GM12878 (cell line): ENCODE data around the gene NR2E3. TPM values are rescaled to one million over a fixed set of nuclear protein-coding genes. Genes with fewer than 3 reads are reported as not detected.
A peak's percentile ranks its signal among the peaks of the same experiment; 100 is the strongest.

Experiments used
- ATAC-seq: fragments of 200-7000 bp; cut with Tn5 transposase; 3 replicates; pipeline ENCODE4 v1.9.1; 2020; ENCODE audit warnings: mild to moderate bottlenecking, moderate library complexity
- BruUV-seq: library from RNA; stranded (reverse); fragments of 400-500 nt; replicated peaks from 2 replicates; lab custom pipeline; 2021; lab: Mats Ljungman, UMichigan
- CTCF ChIA-PET: fragments of 300-600 bp; sonication (Branson Sonifier 250); formaldehyde crosslinking; extraction: SDS; loops from one replicate; lab custom pipeline; 2021; ENCODE audit warnings: inconsistent platforms; lab: Yijun Ruan, JAX
- POLR2A ChIA-PET: fragments of 350-600 bp; formaldehyde crosslinking; extraction: SDS; loops from one replicate; lab custom pipeline; 2021; ENCODE audit warnings: inconsistent platforms; lab: Charles Lee
- RAD21 ChIA-PET: fragments of 300-600 bp; sonication (Branson Sonifier 250); formaldehyde crosslinking; loops from one replicate; lab custom pipeline; 2023; ENCODE audit warnings: antibody characterized with exemption; ENCODE audit not compliant: unreplicated experiment; lab: Charles Lee
- SMC1A ChIA-PET: fragments of 300-600 bp; sonication (Branson Sonifier 250); formaldehyde crosslinking; loops from one replicate; lab custom pipeline; 2023; ENCODE audit not compliant: unreplicated experiment, uncharacterized antibody; lab: Charles Lee
- DNase-seq: peaks from one replicate; pipeline ENCODE4 v3.0.0-alpha.2; 2011; ENCODE audit warnings: low read depth, low spot score
- FAIRE-seq: peaks from 3 replicates; lab custom pipeline; 2011; peaks lifted over from hg19 to GRCh38; lab: Jason Lieb, UNC
- H2AFZ ChIP-seq: 2 replicates; pipeline ENCODE4 v1.6.0; 2011; ENCODE audit warnings: low read depth, low read length, control low read depth; ENCODE audit not compliant: control insufficient read depth
- H3K27ac ChIP-seq: 2 replicates; pipeline ENCODE4 v1.5.1; 2011; ENCODE audit warnings: control low read depth; ENCODE audit not compliant: control insufficient read depth, insufficient read depth
- H3K27me3 ChIP-seq, 2 experiments: replicated peaks in 1 of 2; 2 replicates each; pipeline versions ENCODE4 v1.6.0 to v1.6.1; 2011; ENCODE audit warnings: low read length in 1 of 2; ENCODE audit not compliant: control insufficient read depth in 2 of 2, insufficient read depth in 2 of 2
- H3K36me3 ChIP-seq, 2 experiments: 2 replicates each; pipeline ENCODE4 v1.5.1; 2011; ENCODE audit warnings: low read length in 1 of 2; ENCODE audit not compliant: control insufficient read depth in 2 of 2, insufficient read depth in 2 of 2
- H3K4me1 ChIP-seq: 2 replicates; pipeline ENCODE4 v1.6.1; 2011; ENCODE audit warnings: mild to moderate bottlenecking, low read length, moderate library complexity, mixed read lengths; ENCODE audit not compliant: control insufficient read depth, insufficient read depth
- H3K4me2 ChIP-seq: 2 replicates; pipeline ENCODE4 v1.6.0; 2011; ENCODE audit warnings: control low read depth; ENCODE audit not compliant: control insufficient read depth, insufficient read depth
- H3K4me3 ChIP-seq: fragments of 200-600 bp; sonication (generic); 2 replicates; pipeline ENCODE4 v1.5.1; 2016
- H3K79me2 ChIP-seq: 2 replicates; pipeline ENCODE4 v1.6.0; 2011; ENCODE audit warnings: low read length; ENCODE audit not compliant: control insufficient read depth, insufficient read depth
- H3K9ac ChIP-seq: 2 replicates; pipeline ENCODE4 v1.8.0; 2011; ENCODE audit warnings: low read length, control low read depth, mixed read lengths; ENCODE audit not compliant: control insufficient read depth, insufficient read depth
- H3K9me3 ChIP-seq: replicated peaks from 3 replicates; pipeline ENCODE4 v1.5.1; 2011; ENCODE audit warnings: mild to moderate bottlenecking, low read length; ENCODE audit not compliant: control insufficient read depth, insufficient read depth
- H4K20me1 ChIP-seq: 2 replicates; pipeline ENCODE4 v1.6.0; 2011; ENCODE audit not compliant: control insufficient read depth, insufficient read depth
- FOXM1 ChIP-seq: IDR thresholded peaks from 2 replicates; pipeline ENCODE4 v1.6.1; 2012; ENCODE audit warnings: low read depth, mild to moderate bottlenecking, inconsistent platforms, low read length, moderate library complexity
- GABPA ChIP-seq: IDR thresholded peaks from 2 replicates; pipeline ENCODE4 v1.6.1; 2014; ENCODE audit warnings: antibody characterized with exemption, low read depth, mild to moderate bottlenecking, inconsistent platforms
- TCF12 ChIP-seq: IDR thresholded peaks from 2 replicates; pipeline ENCODE4 v1.6.1; 2011; ENCODE audit warnings: low read depth, mild to moderate bottlenecking, low read length
- TCF3 ChIP-seq: IDR thresholded peaks from 2 replicates; pipeline ENCODE4 v1.6.1; 2012; ENCODE audit warnings: low read depth, mild to moderate bottlenecking, low read length, borderline replicate concordance; ENCODE audit not compliant: insufficient read depth
- WGBS: methylation state at CpG from one replicate; pipeline ENCODE4 v1.1.6; 2016; ENCODE audit warnings: low lambda C conversion rate; ENCODE audit not compliant: insufficient replicate concordance, insufficient coverage; ENCODE audit errors: missing lambda C conversion rate; 5-methylcytosine and 5-hydroxymethylcytosine counted together
- in situ Hi-C: fragments of 300-500 bp; cut with MboI; formaldehyde crosslinking; loops from 9 replicates; pipeline ENCODE4 v1.14.3; 2018; ENCODE audit warnings: mixed read lengths
- intact Hi-C: fragments of 100-400 bp; cut with micrococcal nuclease; formaldehyde crosslinking; loops from one replicate; pipeline ENCODE4 v1.14.2; 2022; ENCODE audit not compliant: unreplicated experiment
- polyA plus RNA-seq, 11 experiments: library from polyadenylated mRNA; depleted of rRNA in 4 of 11; unstranded in 6 of 11; stranded (reverse) in 5 of 11; fragments of >200 nt; fragmentation: Nextera tagmentation in 4 of 11; fragmentation: Illumina TruSeq in 1 of 11; extraction: Ambion mirVana in 4 of 11; extraction: Trizol in 1 of 11; gene quantifications; 1 replicate in 1 of 11; 2 replicates in 10 of 11; pipeline versions ENCODE4 v1.2.1 to v1.2.3, GENCODE V29; 2011 to 2016; ENCODE audit warnings: inconsistent platforms in 2 of 11, missing spikeins in 2 of 11, low read depth in 1 of 11
- total RNA-seq, 4 experiments: library from RNA; depleted of rRNA in 3 of 4; stranded (reverse); fragments of >200 nt in 3 of 4; fragmentation: Illumina TruSeq in 1 of 4; extraction: Trizol in 1 of 4; gene quantifications; 2 replicates each; pipeline versions ENCODE4 v1.2.1 to v1.2.3, GENCODE V29; 2013 to 2021
- TF ChIP-seq, protein P1 (sequence below): IDR thresholded peaks from 2 replicates; pipeline ENCODE4 v1.6.1; 2011; ENCODE audit warnings: mild to moderate bottlenecking, low read depth, low read length, moderate library complexity; ENCODE audit not compliant: insufficient replicate concordance
- TF ChIP-seq, protein P2 (sequence below): IDR thresholded peaks from 2 replicates; pipeline ENCODE4 v1.6.1; 2011; ENCODE audit warnings: borderline replicate concordance, low read depth, mild to moderate bottlenecking, moderate library complexity, mixed read lengths, low read length; ENCODE audit not compliant: insufficient read depth; ENCODE audit errors: extremely low read length
- TF ChIP-seq, protein P3 (sequence below): fragments of 450-650 bp; IDR thresholded peaks from 2 replicates; pipeline ENCODE4 v1.6.1; 2016; ENCODE audit warnings: mild to moderate bottlenecking

NR2E3 gene
- total and polyA plus RNA-seq, 10 of the 15 experiments (the other 5 are each of a cell fraction or from before 2014, with no cell fraction given), result 0.05 to 0.11 (median 0.11) TPM; not detected in 7

DNA sequence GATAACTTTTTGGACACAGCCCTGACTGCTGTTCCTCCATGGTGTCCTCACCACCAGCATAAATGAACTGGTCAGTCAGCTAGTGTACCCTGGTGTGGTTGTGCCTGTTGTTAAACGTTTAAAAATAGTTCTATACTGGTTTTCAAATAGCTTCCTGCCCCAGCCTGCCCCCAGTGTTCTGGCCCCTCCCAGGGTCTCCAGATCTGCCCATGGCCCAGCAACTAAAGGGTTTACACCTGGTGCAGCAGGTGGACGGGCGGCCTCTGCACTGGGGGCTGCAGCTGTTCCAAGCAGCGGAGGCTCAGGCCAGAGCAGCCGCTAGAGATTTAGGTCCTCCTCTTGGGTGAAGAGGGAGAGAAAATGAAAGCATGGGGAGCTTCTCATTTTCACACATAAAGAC lies 6.1 kb upstream of the NR2E3 start:
- in situ Hi-C loops, result loop anchor here (5.0 to 10.0 kb wide), 3 partner anchors 57 to 351 kb away; no protein-coding TSS in a partner anchor
- FAIRE-seq (no peak), DNase-seq (no peak), ATAC-seq (peak; percentile 52)
- ChIA-PET POLR2A (no interaction called here), CTCF (interaction anchor here (0.7 to 6.0 kb wide), 9 partner anchors 13 to 979 kb away, joined by 3 to 69 read pairs (median 7); no protein-coding TSS in a partner anchor), RAD21 (interaction anchor here (0.9 to 3.0 kb wide), 6 partner anchors 23 to 352 kb away, joined by 3 to 14 read pairs (median 4); no protein-coding TSS in a partner anchor), SMC1A (interaction anchor here (0.7 to 4.2 kb wide), 7 partner anchors 23 to 358 kb away, joined by 3 to 26 read pairs (median 4); no protein-coding TSS in a partner anchor)
- no TSS peak for BruUV-seq
- H3K36me3 ChIP-seq, result no peaks in the 10 kb centered on the region
- H3K79me2 ChIP-seq, result no peaks in the 10 kb centered on the region
- peaks cover 10% of the 10 kb centered on the region for H3K4me1 ChIP-seq
- peak overlapping the region; percentile 49 for H3K4me2 ChIP-seq
- H4K20me1 ChIP-seq, result no peaks in the 10 kb centered on the region
- intact Hi-C loops, result no loop called here
- H3K9me3 ChIP-seq, result no peaks in the 10 kb centered on the region
- peak overlapping the region; percentile 38; the same call in 1 of the 2 replicates for H3K4me3 ChIP-seq
- TF ChIP-seq TCF12, result peak; percentile 57; the same call in 1 of the 2 replicates
- no peak for TF ChIP-seq GABPA
- TF ChIP-seq FOXM1, result no peak
- TF ChIP-seq TCF3, result 0 out of 2 replicates have a peak, but pooled peaks have one; percentile 19
- H2AFZ ChIP-seq, result peak overlapping the region; percentile 37
- no peak overlapping the region for H3K27ac ChIP-seq
- H3K27me3 ChIP-seq, result no peaks in the 10 kb centered on the region; a peak in 1 of 4 replicates
- WGBS, result 54% methylated on average over 5 of the region's 5 CpGs
- H3K9ac ChIP-seq, result peak overlapping the region; percentile 18; the same call in 1 of the 2 replicates

DNA sequence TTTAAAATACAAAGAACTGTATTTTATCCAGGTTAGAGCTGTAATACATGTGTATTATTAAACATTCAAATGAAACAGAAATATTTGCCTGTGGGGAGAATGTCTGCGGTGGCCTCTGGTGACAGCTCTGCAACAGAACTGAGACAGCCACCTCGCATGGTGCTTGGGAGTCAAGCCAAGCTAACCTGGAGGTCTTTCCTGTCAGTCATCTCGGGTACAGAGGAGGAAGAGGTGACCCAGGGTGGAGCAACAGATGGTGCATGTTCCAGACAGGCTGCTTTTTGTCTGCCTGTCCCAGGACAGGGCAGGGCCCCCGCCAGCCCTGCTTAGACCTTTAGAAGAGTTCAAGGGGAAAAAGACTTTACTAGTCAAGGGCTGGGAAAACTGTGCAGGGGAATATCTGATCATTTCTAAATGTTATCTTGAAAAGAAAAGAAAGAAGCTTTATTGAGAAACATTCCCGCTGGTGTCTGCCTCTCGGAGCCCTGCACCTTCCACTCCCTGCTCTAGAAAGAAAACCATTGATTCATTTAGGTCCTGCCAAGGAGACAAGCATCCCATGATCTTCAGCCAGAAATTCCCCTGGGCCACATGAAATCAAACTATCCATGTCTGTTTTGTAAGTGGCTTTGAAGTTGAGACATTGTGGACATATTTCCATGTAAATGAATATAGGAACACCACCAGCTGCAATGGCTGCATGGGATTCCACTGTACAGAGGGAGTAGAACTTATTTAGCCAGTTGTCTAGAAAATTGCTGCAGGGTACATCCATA lies 5.5 kb upstream of the NR2E3 start:
- RAD21 ChIA-PET, result interaction anchor here (0.7 to 1.9 kb wide), 6 partner anchors 23 to 351 kb away, joined by 3 to 9 read pairs (median 4); no protein-coding TSS in a partner anchor
- Histone ChIP-seq H3K36me3 (no peaks in the 10 kb centered on the region), H3K4me3 (no peak overlapping the region)
- CTCF ChIA-PET, result interaction anchor here (0.6 to 6.0 kb wide), 9 partner anchors 14 to 370 kb away, joined by 3 to 69 read pairs (median 6); no protein-coding TSS in a partner anchor
- TF ChIP-seq, protein P1, sequence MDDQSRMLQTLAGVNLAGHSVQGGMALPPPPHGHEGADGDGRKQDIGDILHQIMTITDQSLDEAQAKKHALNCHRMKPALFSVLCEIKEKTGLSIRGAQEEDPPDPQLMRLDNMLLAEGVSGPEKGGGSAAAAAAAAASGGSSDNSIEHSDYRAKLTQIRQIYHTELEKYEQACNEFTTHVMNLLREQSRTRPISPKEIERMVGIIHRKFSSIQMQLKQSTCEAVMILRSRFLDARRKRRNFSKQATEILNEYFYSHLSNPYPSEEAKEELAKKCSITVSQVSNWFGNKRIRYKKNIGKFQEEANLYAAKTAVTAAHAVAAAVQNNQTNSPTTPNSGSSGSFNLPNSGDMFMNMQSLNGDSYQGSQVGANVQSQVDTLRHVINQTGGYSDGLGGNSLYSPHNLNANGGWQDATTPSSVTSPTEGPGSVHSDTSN, result peak; percentile 73
- TF ChIP-seq, protein P2, sequence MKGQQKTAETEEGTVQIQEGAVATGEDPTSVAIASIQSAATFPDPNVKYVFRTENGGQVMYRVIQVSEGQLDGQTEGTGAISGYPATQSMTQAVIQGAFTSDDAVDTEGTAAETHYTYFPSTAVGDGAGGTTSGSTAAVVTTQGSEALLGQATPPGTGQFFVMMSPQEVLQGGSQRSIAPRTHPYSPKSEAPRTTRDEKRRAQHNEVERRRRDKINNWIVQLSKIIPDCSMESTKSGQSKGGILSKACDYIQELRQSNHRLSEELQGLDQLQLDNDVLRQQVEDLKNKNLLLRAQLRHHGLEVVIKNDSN, result no peak
- TF ChIP-seq, protein P3, sequence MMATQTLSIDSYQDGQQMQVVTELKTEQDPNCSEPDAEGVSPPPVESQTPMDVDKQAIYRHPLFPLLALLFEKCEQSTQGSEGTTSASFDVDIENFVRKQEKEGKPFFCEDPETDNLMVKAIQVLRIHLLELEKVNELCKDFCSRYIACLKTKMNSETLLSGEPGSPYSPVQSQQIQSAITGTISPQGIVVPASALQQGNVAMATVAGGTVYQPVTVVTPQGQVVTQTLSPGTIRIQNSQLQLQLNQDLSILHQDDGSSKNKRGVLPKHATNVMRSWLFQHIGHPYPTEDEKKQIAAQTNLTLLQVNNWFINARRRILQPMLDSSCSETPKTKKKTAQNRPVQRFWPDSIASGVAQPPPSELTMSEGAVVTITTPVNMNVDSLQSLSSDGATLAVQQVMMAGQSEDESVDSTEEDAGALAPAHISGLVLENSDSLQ, result peak; percentile 69
- TF ChIP-seq, all 136 proteins: peak for 2
- intact Hi-C loops (no loop called here), in situ Hi-C loops (loop anchor here (5.0 to 10.0 kb wide), 3 partner anchors 58 to 350 kb away; no protein-coding TSS in a partner anchor)
- H3K9me3 ChIP-seq, result no peaks in the 10 kb centered on the region
- peak overlapping the region; percentile 52 for H2AFZ ChIP-seq
- peaks cover 10% of the 10 kb centered on the region for H3K4me1 ChIP-seq
- FAIRE-seq (peak; percentile 84), DNase-seq (no peak), ATAC-seq (peak; percentile 56)
- H3K4me2 ChIP-seq, result peak overlapping the region; percentile 49
- no peaks in the 10 kb centered on the region; a peak in 1 of 4 replicates for H3K27me3 ChIP-seq
- 43% methylated on average over 6 of the region's 6 CpGs for WGBS
- SMC1A ChIA-PET, result interaction anchor here (0.7 to 4.2 kb wide), 8 partner anchors 22 to 358 kb away, joined by 3 to 26 read pairs (median 4); no protein-coding TSS in a partner anchor
- no peak overlapping the region for H3K27ac ChIP-seq
- BruUV-seq, result no TSS peak
- H4K20me1 ChIP-seq, result no peaks in the 10 kb centered on the region
- no peak overlapping the region; the same call in 1 of the 2 replicates for H3K9ac ChIP-seq
- H3K79me2 ChIP-seq, result no peaks in the 10 kb centered on the region
- POLR2A ChIA-PET, result no interaction called here
